ENCODE data around the gene WDR88. TPM values are rescaled to one million over a fixed set of nuclear protein-coding genes. Genes with fewer than 3 reads are reported as not detected.
"Not testable (repeated sequence)": the region's sequence is repeated elsewhere in the genome, so short reads cannot be mapped to it uniquely, and the experiment has no call there.

The WDR88 gene
- total RNA-seq, 1 experiment from 2014 or later: not detected

GRCh38 chr19:33159149-33159548, 27.2 kb downstream of the WDR88 start:
- in situ Hi-C loops (cut with HindIII; ENCODE audit: low pct_unique_long_range_greater_than_20kb, low sequenced_read_pairs): no loop called here
- no peak for DNase-seq (ENCODE audit: low read depth)

GRCh38 chr19:33159893-33160292, 28.0 kb downstream of the WDR88 start:
- in situ Hi-C loops (cut with HindIII; ENCODE audit: low pct_unique_long_range_greater_than_20kb, low sequenced_read_pairs): no loop called here
- no peak for DNase-seq (ENCODE audit: low read depth)

GRCh38 chr19:33161201-33161600, 29.3 kb downstream of the WDR88 start:
- no peak for DNase-seq (ENCODE audit: low read depth)
- in situ Hi-C loops (cut with HindIII; ENCODE audit: low pct_unique_long_range_greater_than_20kb, low sequenced_read_pairs): no loop called here

GRCh38 chr19:33163481-33163880, 31.6 kb downstream of the WDR88 start:
- DNase-seq (ENCODE audit: low read depth): peak; percentile 30
- in situ Hi-C loops (cut with HindIII; ENCODE audit: low pct_unique_long_range_greater_than_20kb, low sequenced_read_pairs): no loop called here

GRCh38 chr19:33166037-33166436, 34.1 kb downstream of the WDR88 start:
- in situ Hi-C loops (cut with HindIII; ENCODE audit: low pct_unique_long_range_greater_than_20kb, low sequenced_read_pairs); DNase-seq (ENCODE audit: low read depth): not testable (repeated sequence)

GRCh38 chr19:33167438-33167837, 35.5 kb downstream of the WDR88 start:
- DNase-seq (ENCODE audit: low read depth): no peak
- in situ Hi-C loops (cut with HindIII; ENCODE audit: low pct_unique_long_range_greater_than_20kb, low sequenced_read_pairs): no loop called here

- in situ Hi-C loops (cut with HindIII; ENCODE audit: low pct_unique_long_range_greater_than_20kb, low sequenced_read_pairs): no loop called here
- DNase-seq (ENCODE audit: low read depth): no peak
These were observed 36.6 kb downstream of the WDR88 start for GRCh38 chr19:33168528-33168927.

- in situ Hi-C loops (cut with HindIII; ENCODE audit: low pct_unique_long_range_greater_than_20kb, low sequenced_read_pairs): no loop called here
- no peak for DNase-seq (ENCODE audit: low read depth)
These were observed 39.4 kb downstream of the WDR88 start for GRCh38 chr19:33171222-33171795.

- in situ Hi-C loops (cut with HindIII; ENCODE audit: low pct_unique_long_range_greater_than_20kb, low sequenced_read_pairs): no loop called here
- peak; percentile 31 for DNase-seq (ENCODE audit: low read depth)
These were observed 40.0 kb downstream of the WDR88 start for GRCh38 chr19:33171916-33172359.

- in situ Hi-C loops (cut with HindIII; ENCODE audit: low pct_unique_long_range_greater_than_20kb, low sequenced_read_pairs): no loop called here
- no peak for DNase-seq (ENCODE audit: low read depth)
These were observed 42.3 kb downstream of the WDR88 start for GRCh38 chr19:33174186-33174585.

GRCh38 chr19:33175156-33175782, 43.4 kb downstream of the WDR88 start:
- in situ Hi-C loops (cut with HindIII; ENCODE audit: low pct_unique_long_range_greater_than_20kb, low sequenced_read_pairs): no loop called here
- DNase-seq (ENCODE audit: low read depth): no peak

GRCh38 chr19:33175886-33176669, 44.2 kb downstream of the WDR88 start:
- in situ Hi-C loops (cut with HindIII; ENCODE audit: low pct_unique_long_range_greater_than_20kb, low sequenced_read_pairs): no loop called here
- DNase-seq (ENCODE audit: low read depth): no peak

GRCh38 chr19:33176670-33177416, 44.9 kb downstream of the WDR88 start:
- in situ Hi-C loops (cut with HindIII; ENCODE audit: low pct_unique_long_range_greater_than_20kb, low sequenced_read_pairs): no loop called here
- DNase-seq (ENCODE audit: low read depth): peak; percentile 100

- in situ Hi-C loops (cut with HindIII; ENCODE audit: low pct_unique_long_range_greater_than_20kb, low sequenced_read_pairs): no loop called here
- DNase-seq (ENCODE audit: low read depth): no peak
These were observed 45.6 kb downstream of the WDR88 start for GRCh38 chr19:33177417-33177979.

- in situ Hi-C loops (cut with HindIII; ENCODE audit: low pct_unique_long_range_greater_than_20kb, low sequenced_read_pairs): no loop called here
- DNase-seq (ENCODE audit: low read depth): no peak
These were observed 54.7 kb downstream of the WDR88 start for GRCh38 chr19:33186431-33187182.

- peak; percentile 48 for DNase-seq (ENCODE audit: low read depth)
- in situ Hi-C loops (cut with HindIII; ENCODE audit: low pct_unique_long_range_greater_than_20kb, low sequenced_read_pairs): no loop called here
These were observed 55.2 kb downstream of the WDR88 start for GRCh38 chr19:33187183-33187540.

GRCh38 chr19:33189453-33189852, 57.5 kb downstream of the WDR88 start:
- no peak for DNase-seq (ENCODE audit: low read depth)
- in situ Hi-C loops (cut with HindIII; ENCODE audit: low pct_unique_long_range_greater_than_20kb, low sequenced_read_pairs): no loop called here

GRCh38 chr19:33191092-33191491, 59.2 kb downstream of the WDR88 start:
- DNase-seq (ENCODE audit: low read depth); in situ Hi-C loops (cut with HindIII; ENCODE audit: low pct_unique_long_range_greater_than_20kb, low sequenced_read_pairs): not testable (repeated sequence)
